ENCODE measurements around the gene PAX6.

Gene PAX6

DNA sequence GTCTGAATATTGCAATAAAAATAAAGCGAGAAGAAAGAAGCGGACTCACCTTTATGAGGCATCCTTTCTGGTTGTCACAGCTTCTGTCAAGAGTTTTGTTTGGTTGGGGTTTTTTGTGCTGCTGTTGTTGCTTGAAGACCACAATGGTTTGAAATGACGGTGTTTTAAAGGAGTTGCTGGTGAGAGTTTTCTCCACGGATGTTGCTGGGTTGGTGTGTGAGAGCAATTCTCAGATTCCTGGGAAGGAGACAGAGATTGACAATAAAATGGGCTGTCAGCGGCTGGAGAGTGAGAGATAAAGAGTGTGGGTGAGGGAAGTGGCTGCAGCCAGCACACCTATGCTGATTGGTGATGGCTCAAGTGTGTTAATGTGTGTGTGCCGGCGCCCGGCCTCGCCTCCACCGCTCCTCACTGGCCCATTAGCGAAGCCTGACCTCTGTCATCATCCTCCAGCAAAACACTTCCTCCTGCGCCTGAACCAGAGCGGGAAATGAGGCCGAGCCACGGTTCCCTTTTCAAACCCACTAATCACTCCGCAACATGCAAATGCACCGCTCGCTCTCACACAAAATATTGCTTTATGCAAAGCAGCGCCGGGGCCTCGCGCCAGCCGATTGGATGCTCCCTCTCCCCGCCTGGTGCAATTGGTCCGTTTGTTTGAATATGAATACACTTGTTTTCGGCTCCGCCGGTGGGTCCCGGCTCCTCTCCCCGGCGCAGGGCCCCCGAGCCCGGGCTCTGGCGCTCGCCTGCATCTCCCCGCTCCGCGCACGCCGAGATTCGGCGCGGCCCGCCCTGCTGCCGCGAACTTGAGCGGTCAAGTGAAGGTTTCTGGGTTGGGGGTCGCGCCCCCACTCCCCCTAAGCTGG lies at the start of gene PAX6:
PAX6 (minus strand) TSS at position 544 of the 869 bp plus-strand sequence. CDS start 4,911 bp downstream, outside the sequence.
- DNase-seq (ENCODE audit: low read depth in 2 of 3, low spot score in 2 of 3): no peak

DNA sequence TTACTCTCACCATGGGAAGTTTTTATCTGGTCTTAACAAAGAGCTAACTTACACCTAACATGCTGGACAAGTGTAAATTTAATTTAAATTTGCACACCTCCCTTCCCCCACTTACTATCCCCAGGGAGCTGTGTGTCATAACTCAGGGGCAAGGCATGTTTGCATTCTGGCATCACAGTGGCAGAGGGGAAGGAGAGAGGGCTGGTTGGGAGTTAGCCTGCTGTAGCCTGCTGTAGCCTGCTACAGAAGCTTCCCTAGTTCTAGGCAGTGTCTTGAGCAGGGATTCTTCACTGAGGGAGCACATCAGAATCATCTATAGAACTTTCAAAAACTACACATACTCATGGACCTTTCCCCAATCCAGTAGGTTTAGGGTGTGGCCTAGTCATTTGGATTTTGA lies 49.3 kb upstream of the PAX6 start:
- no peak for DNase-seq (ENCODE audit: low read depth in 2 of 3, low spot score in 2 of 3)

GRCh38 chr11:31856248-31856647 lies 45.1 kb upstream of the PAX6 start:
- DNase-seq (ENCODE audit: low read depth in 2 of 3, low spot score in 2 of 3): no peak

GRCh38 chr11:31855466-31855865 lies 44.3 kb upstream of the PAX6 start:
- DNase-seq (ENCODE audit: low read depth in 2 of 3, low spot score in 2 of 3): no peak

- no peak for DNase-seq (ENCODE audit: low read depth in 2 of 3, low spot score in 2 of 3)
These were observed 39.2 kb upstream of the PAX6 start for GRCh38 chr11:31850365-31850764.

- DNase-seq (ENCODE audit: low read depth in 2 of 3, low spot score in 2 of 3): no peak
These were observed 36.6 kb upstream of the PAX6 start for GRCh38 chr11:31847761-31848160.

DNA sequence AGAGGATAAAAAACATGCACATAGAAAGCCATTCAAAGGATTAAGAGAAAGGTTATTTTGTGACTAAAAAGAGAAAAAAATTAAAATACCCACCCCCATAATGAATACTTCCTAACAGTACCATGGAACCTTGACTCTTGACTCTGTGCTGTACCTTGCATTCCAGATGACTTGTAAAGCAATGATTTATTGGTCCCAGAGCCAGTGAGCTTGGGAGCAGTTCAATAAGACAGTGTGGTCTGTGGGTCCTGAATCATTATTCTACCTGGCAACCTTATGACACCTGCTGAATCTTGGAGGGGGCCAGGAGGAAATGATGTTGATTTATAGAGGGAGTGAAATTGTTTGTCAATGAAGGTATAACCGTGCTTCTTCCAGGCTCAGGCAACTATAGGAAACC lies 34.2 kb upstream of the PAX6 start:
- DNase-seq (ENCODE audit: low read depth in 2 of 3, low spot score in 2 of 3): no peak

DNA sequence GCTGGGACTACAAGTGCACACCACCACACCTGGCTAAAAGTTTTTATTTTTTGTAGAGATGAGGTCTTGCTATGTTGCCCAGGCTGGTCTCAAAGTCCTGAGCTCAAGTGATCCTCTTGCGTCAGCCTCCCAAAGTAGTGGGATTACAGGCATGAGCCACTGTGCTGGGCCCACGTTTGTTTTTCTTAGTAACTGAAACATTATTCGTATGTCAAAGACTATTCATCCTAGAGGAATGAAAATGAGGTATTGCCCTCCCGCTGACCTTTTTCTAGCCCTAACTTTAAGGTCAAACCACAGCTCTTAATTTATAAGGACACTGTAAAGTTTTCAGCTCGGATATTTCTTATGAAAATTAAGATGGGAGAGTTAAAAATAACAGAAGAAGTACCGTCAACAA lies 33.2 kb upstream of the PAX6 start:
- no peak for DNase-seq (ENCODE audit: low read depth in 2 of 3, low spot score in 2 of 3)

- no peak for DNase-seq (ENCODE audit: low read depth in 2 of 3, low spot score in 2 of 3)
These were observed 30.3 kb upstream of the PAX6 start for GRCh38 chr11:31841435-31841834.

- no peak for DNase-seq (ENCODE audit: low read depth in 2 of 3, low spot score in 2 of 3)
These were observed 23.1 kb upstream of the PAX6 start for GRCh38 chr11:31834237-31834636.

DNA sequence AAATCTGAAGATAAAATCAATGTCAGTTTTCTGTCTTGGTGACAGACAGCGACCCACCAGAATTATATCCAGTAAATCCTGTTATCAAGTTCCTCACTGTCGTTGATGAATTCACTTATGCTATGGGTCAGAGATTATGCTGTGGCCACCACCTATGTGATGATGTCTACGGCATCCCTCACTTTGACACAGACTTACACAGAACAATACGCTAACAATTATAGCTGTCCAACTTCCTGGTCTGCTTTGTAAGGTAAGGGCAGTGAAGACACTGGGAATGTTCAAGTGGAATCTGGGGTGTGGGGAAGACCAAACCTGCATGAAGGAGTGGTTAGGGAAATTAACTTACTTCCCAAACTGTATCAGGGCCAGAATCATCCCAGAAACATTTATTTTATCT lies 19.3 kb upstream of the PAX6 start:
- no peak for DNase-seq (ENCODE audit: low read depth in 2 of 3, low spot score in 2 of 3)

DNA sequence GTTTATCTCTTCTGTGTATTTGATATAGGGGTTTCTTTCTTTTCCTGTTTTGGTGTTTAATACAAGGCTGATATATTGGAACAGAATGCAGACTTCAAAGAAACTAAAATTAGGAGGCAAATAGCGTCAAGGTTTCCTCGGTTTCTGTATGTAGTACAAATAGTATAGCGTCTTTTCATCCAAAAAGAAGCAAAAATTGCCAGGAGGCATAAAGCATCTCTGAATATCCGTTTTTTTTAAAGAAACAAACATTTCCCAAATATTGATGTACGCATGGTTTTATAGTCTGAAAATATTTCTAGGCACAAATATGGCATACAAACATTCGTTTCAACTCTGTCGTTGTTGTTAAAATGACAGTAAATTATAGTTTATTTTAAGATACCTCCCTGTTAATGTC lies 17.1 kb upstream of the PAX6 start:
- no peak for DNase-seq (ENCODE audit: low read depth in 2 of 3, low spot score in 2 of 3)

DNA sequence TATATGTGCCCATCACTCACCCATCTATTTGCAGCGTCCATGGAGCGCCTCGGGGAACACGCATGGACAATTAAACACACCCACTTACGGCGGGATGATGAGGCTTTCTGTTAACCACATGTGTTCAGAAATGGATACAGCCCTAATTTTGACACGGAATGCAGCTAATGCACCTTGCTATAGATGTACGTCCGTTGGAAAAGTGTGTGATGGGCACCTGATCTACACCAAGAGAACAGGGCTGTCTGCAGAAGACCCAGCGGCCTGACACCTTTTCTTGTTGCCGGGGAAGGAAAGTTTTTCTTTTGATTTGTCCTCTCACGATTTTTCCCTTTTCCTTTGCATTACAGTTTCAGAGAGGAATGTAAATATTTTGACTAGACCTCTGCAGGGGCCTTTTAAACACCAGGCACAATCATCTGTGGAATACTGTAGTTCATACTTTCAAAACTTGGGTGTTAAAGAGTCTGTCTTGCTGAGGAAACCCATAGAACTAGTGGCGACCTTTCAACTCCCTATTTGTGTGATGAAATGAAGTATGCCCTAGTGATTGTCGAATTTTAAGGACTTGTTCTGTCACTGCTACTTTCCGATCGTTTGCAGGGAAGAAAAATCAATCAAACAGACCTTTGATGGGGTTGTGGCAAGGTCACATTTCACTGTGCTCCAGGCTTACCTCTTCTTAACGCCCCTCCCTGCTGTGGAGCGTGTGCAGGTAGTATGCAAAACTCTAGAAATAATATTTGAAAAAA lies 16.5 kb upstream of the PAX6 start:
- DNase-seq (ENCODE audit: low read depth in 2 of 3, low spot score in 2 of 3): no peak

GRCh38 chr11:31826536-31827438 lies 15.7 kb upstream of the PAX6 start:
- no peak for DNase-seq (ENCODE audit: low read depth in 2 of 3, low spot score in 2 of 3)

DNA sequence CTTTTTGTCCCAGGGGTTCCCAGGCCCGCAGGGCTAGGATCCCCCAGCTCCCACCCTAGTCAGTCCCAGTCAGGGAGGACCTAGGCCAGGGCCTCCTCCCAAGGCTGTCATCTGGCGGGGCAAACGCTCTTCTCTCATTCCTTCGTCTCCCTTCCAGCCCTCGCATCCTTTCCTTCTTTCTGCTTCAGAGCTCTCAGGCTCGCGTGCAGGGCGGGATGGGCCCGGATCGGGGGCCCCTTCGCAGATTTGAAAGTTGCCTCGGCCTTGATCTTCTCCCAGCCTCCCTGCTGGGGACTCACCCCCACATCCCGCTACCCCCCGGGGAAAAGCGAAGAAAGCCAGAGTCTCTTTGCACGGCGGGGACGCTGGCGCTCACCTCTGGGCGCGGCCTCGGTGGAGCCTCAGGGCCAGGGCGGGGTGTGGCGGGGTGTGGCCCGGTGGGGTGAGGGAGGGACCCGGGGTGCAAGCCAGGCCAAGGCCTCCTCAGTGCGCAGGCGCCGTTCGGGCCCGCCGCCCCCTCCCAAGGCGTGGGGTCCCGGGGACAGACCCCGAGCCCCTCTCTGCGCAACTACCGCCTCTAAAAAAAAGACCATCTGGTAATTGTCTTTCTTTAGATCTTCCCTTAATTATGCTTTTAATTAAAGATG lies 14.8 kb upstream of the PAX6 start:
- no peak for DNase-seq (ENCODE audit: low read depth in 2 of 3, low spot score in 2 of 3)

DNA sequence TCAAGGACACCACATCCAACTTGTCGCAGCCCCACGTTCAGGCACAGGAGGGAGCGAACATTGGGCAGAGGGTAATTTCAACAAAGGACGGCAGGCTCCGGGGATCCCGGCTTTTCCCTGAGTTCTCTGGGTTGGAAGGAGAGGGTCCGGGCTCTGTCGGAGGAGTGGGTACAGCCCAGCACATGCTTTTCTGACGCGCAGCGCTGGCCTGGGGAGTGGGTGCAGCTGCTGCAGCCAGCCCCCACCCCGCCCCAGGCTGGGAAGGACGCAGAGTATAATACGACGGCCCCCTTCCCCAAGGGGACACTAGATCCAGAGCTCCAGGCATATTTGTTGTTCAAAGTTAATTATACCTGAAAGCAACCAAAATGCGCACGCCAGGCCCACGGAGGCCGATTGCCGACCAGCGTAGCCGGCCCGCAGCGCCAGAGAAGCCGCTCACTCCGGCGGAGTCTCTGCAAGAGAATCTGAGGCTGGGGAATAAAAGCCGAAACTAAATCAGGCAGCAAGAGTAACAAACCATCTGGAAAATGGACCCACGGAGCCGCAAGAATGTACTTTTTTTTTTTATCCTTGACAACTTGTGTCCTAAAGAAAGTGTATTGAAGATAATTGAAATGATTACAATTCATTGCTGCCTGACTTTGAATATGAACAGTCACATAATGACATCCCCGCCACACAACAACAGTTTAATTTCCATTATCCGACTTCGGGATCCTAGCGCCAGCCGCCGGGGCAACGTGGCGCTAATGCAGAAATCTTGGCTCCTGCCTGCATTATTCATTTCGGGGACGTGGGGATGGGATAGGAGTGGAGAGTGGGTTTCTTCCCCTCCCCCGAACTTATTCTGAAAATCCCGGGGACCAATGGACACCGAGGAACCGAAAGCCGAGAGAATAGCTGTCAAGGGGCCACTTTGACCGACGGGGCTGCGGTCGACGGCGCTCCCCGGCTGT lies 14.0 kb upstream of the PAX6 start:
- DNase-seq (ENCODE audit: low read depth in 2 of 3, low spot score in 2 of 3): no peak

DNA sequence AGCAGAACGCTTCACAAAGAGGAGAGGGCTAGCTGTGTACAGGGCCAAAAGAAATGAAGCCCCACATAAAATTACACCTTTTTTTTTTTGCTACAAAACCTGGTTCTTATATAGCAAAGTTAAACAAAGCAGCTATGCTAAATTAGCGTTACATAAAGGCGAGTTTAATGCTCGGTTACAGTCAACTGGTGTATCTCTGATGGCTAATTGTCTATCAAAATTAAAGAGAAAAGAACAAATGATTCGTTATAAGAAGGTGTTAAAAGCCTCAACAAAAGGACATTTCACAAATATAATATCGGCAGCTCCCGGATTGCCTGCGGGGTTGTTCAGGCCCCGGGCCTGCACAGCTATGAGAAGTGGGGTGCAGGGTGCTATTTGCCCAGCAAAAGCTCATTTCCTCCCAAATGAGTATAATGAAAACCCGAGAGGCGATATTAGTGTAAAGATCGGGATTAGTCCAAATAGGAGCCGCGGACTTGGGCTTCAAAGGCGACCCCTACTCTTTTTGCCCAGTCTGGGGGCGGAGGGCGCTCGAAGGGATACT lies 13.3 kb upstream of the PAX6 start:
- DNase-seq (ENCODE audit: low read depth in 2 of 3, low spot score in 2 of 3): no peak

GRCh38 chr11:31823644-31824331 lies 12.7 kb upstream of the PAX6 start:
- DNase-seq (ENCODE audit: low read depth in 2 of 3, low spot score in 2 of 3): no peak
